ENCODE measurements around the gene NAP1L1.

GRCh38 chr12:76075448-76075847, 9.0 kb downstream of the NAP1L1 start:
- TF ChIP-seq CTCF (conservative IDR thresholded peaks at IDR 0.05; ENCODE audit: low read length), result no peak
- TF ChIP-seq EZH2phosphoT487 (IDR thresholded peaks at IDR 0.05; ENCODE audit: borderline replicate concordance, low read depth, low read length), result no peak

Data from OCI-LY7 (cell line).